ENCODE measurements around the gene KLHL26. TPM values are rescaled to one million over a fixed set of nuclear protein-coding genes. Genes with fewer than 3 reads are reported as not detected.

The KLHL26 gene
- total and polyA plus RNA-seq, 2 of the 4 experiments (the other 2 are of a cell fraction) = 2.2 to 4.7 TPM

GRCh38 chr19:18649371-18650020 is 12.7 kb downstream of the KLHL26 start:
- no peaks in the 10 kb centered on the region for H3K9me3 ChIP-seq (ENCODE audit: control insufficient read depth, insufficient read depth, low read length)
- H2BK15ac ChIP-seq (ENCODE audit: low read depth, low read length) = no peak overlapping the region; the same call in 1 of the 3 replicates
- peak overlapping the region; percentile 22 for H2AK9ac ChIP-seq (replicated peaks; ENCODE audit: low read depth, low read length, poor library complexity)
- dilution Hi-C loops (cut with HindIII; ENCODE audit: low sequenced_read_pairs, unreplicated experiment) = no loop called here
- in situ Hi-C loops (cut with MboI; ENCODE audit: low sequenced_read_pairs) = no loop called here
- DNase-seq = peak; percentile 70
- ChIA-PET POLR2A (ENCODE audit: unreplicated experiment) (interaction anchor here (1.4 kb wide), 1 partner anchor 92 kb away, joined by 16 read pairs; the partner anchor contains the start of gene KXD1), CTCF (no interaction called here)
- intact Hi-C loops (cut with micrococcal nuclease) = loop anchor here (1.0 kb wide), 1 partner anchor 55 kb away; no protein-coding TSS in a partner anchor
- peaks cover 34% of the 10 kb centered on the region for H4K20me1 ChIP-seq (ENCODE audit: insufficient read depth, low read length)
- H3K14ac ChIP-seq (replicated peaks; ENCODE audit: low read depth, low read length) = peak overlapping the region; percentile 45
- WGBS, 2 experiments (ENCODE audit: extremely low coverage in 2 of 2, insufficient read length in 1 of 2) = 21% methylated on average over 9 of the region's 25 CpGs; no CpG with 5 or more reads in 1 of the 2 experiments
- peak overlapping the region; percentile 71 for H3K4me2 ChIP-seq (ENCODE audit: low read depth, low read length)
- peak overlapping the region; percentile 84 for H2BK20ac ChIP-seq (ENCODE audit: low read depth, low read length)
- H3K4me3 ChIP-seq (ENCODE audit: insufficient read depth, low read depth, low read length) = no peak overlapping the region
- H2AK5ac ChIP-seq (ENCODE audit: low read depth, low read length) = peak overlapping the region; percentile 93
- H4K91ac ChIP-seq (ENCODE audit: insufficient read depth, low read depth, low read length) = peak overlapping the region; percentile 83
- peak overlapping the region; percentile 84 for H2AFZ ChIP-seq (replicated peaks; ENCODE audit: low read length, poor library complexity)
- H3K9ac ChIP-seq (ENCODE audit: low read depth, low read length) = peak overlapping the region; percentile 40
- peaks cover 30% of the 10 kb centered on the region for H3K9me1 ChIP-seq (ENCODE audit: insufficient read depth, low read length)
- H3K36me3 ChIP-seq (ENCODE audit: control insufficient read depth, insufficient read depth, low read length) = no peaks in the 10 kb centered on the region
- H4K5ac ChIP-seq (ENCODE audit: low read depth, low read length) = peak overlapping the region; percentile 43
- BruUV-seq (replicated peaks) = no TSS peak
- no peaks in the 10 kb centered on the region for H3K27me3 ChIP-seq (ENCODE audit: control insufficient read depth, insufficient read depth, low read length)
- peak overlapping the region; percentile 90 for H3K4ac ChIP-seq (ENCODE audit: low read depth, low read length)
- peak overlapping the region; percentile 71 for H3K27ac ChIP-seq (ENCODE audit: insufficient read depth, low read length)
- H2BK5ac ChIP-seq (ENCODE audit: low read depth, low read length, poor library complexity, severe bottlenecking) = peak overlapping the region; percentile 81
- peaks cover 37% of the 10 kb centered on the region for H3K4me1 ChIP-seq (ENCODE audit: control insufficient read depth, insufficient read depth, low read length)
- peak overlapping the region; percentile 59 for H3K18ac ChIP-seq (ENCODE audit: low read depth, low read length)
- H4K8ac ChIP-seq (ENCODE audit: low read depth in 2 of 2, low read length in 2 of 2) = peak overlapping the region; percentile 20 to 83
- H3K79me1 ChIP-seq (ENCODE audit: low read depth in 1 of 2, low read length in 2 of 2) = peaks cover 22 to 62% of the 10 kb centered on the region in 2 experiments; a peak in 3 of 4 replicates
- peak overlapping the region; percentile 85 for H2BK120ac ChIP-seq (ENCODE audit: low read depth, low read length)
- peak overlapping the region; percentile 85 for H3K23ac ChIP-seq (ENCODE audit: low read depth, low read length)
- peak; percentile 54 for ATAC-seq (ENCODE audit: low read depth)
- H3K56ac ChIP-seq (ENCODE audit: extremely low read depth, insufficient read depth, low read length) = peak overlapping the region; percentile 64
- no peak for TF ChIP-seq CTCF (conservative IDR thresholded peaks at IDR 0.05; ENCODE audit: low read depth, low read length)
- TF ChIP-seq CHD1 (IDR thresholded peaks at IDR 0.05; ENCODE audit: low read depth, low read length) = no peak
- TF ChIP-seq POLR2A (IDR thresholded peaks at IDR 0.05; ENCODE audit: low read depth, low read length) = 0 out of 2 replicates have a peak, but pooled peaks have one; percentile 14
- TF ChIP-seq CEBPB (IDR thresholded peaks at IDR 0.05; ENCODE audit: low read depth, low read length) = no peak
- no peak for TF ChIP-seq RAD21 (IDR thresholded peaks at IDR 0.05; ENCODE audit: low read length)
- peak; percentile 77; the same call in 1 of the 2 replicates for TF ChIP-seq MAZ (IDR thresholded peaks at IDR 0.05; ENCODE audit: borderline replicate concordance, low read depth, low read length)
- no peak for TF ChIP-seq MAFK (IDR thresholded peaks at IDR 0.05; ENCODE audit: low read depth, low read length)

Data from IMR-90 (cell line).